HG03342 (cell line): ENCODE data around the gene NR2C2AP.

Source experiments
- ATAC-seq: cut with Tn5 transposase; IDR thresholded peaks from one replicate; pipeline ENCODE4 v1.9.1; 2021; ENCODE audit warnings: mild to moderate bottlenecking, moderate library complexity; ENCODE audit not compliant: unreplicated experiment

NR2C2AP gene

DNA sequence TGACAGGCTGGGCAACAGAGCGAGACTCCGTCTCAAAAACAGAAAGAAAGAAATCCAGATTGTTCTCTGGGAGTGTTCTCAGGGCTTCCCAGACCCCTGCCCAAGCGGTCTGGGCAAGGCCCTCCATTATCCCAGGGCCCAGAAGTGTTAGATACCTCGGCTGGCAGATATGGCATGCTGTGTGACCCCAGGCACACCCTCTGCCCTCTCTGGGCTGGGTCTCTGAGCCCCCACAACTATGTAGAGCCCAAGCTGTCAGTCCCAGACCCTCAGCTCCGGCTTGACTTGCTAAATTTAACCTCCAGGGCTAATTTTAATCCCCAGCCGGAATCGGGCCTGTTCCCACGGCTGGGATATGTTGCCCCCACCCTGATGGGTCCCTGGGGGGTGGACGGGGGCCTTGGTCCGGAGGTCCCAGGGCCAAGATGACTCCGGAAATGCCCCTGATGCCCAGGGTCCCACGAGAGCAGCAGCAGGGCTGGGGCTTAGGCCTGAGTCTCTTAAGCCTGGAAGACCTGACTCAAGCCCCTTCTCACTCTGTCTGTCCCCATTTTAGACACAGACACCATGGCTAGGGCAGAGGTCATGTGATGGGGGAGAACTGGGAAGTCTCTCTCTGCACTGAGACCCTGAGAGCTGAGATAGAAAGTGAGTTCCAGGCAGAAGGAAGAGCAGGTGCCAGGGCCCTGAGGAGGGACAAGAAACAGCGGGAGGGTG is 50.4 kb downstream of the NR2C2AP start:
- no peak for ATAC-seq

DNA sequence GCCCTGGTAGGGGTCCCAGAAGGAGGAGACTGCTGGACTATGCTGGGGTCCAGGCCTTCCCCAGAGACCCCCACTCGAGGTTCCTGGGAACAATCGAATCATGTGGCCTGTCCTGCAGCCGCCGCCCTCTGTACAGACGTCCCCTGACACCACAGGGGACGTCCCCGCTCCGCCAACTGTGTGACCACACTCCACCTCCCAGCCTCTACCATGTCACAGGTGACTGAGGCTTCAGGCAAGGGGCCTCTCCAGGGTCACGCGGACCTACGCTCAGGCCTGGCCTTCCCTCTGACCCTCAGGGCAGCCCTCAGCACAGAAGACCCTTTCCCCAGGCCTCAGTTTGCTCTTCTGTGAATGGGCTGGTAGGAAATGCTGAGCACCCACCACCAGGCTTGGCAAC is 51.8 kb downstream of the NR2C2AP start:
- no peak for ATAC-seq
